ENCODE data around the gene SYNGR3.

Gene SYNGR3

GRCh38 chr16:2039274-2040031 is 49.7 kb downstream of the SYNGR3 start:
- Histone ChIP-seq H3K9ac (ENCODE audit: low read length) (no peak overlapping the region), H3K4me2 (ENCODE audit: low read length) (no peak overlapping the region), H3K9me2 (ENCODE audit: low read depth, low read length) (no peaks in the 10 kb centered on the region), H4K20me1 (ENCODE audit: insufficient read depth, low read length) (no peaks in the 10 kb centered on the region), H3K79me2 (ENCODE audit: insufficient read depth, low read length) (no peaks in the 10 kb centered on the region), H3K9me3 (ENCODE audit: low read length) (no peaks in the 10 kb centered on the region), H3K27ac (ENCODE audit: low read depth, low read length, poor library complexity, severe bottlenecking) (no peak overlapping the region), H3K27me3 (ENCODE audit: insufficient read depth, low read length) (peaks cover 12% of the 10 kb centered on the region), H3K4me1 (ENCODE audit: insufficient read depth, low read length, severe bottlenecking) (no peaks in the 10 kb centered on the region), H3K4me3 (ENCODE audit: low read depth, low read length, poor library complexity, severe bottlenecking) (no peak overlapping the region), H3F3A (ENCODE audit: insufficient read depth, low read length) (no peaks in the 10 kb centered on the region), H3K36me3 (ENCODE audit: insufficient read depth, low read length) (peaks cover 8% of the 10 kb centered on the region; the same call in 1 of the 2 replicates), H2AFZ (ENCODE audit: low read length) (no peak overlapping the region)
- TF ChIP-seq, protein P1, sequence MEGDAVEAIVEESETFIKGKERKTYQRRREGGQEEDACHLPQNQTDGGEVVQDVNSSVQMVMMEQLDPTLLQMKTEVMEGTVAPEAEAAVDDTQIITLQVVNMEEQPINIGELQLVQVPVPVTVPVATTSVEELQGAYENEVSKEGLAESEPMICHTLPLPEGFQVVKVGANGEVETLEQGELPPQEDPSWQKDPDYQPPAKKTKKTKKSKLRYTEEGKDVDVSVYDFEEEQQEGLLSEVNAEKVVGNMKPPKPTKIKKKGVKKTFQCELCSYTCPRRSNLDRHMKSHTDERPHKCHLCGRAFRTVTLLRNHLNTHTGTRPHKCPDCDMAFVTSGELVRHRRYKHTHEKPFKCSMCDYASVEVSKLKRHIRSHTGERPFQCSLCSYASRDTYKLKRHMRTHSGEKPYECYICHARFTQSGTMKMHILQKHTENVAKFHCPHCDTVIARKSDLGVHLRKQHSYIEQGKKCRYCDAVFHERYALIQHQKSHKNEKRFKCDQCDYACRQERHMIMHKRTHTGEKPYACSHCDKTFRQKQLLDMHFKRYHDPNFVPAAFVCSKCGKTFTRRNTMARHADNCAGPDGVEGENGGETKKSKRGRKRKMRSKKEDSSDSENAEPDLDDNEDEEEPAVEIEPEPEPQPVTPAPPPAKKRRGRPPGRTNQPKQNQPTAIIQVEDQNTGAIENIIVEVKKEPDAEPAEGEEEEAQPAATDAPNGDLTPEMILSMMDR (IDR thresholded peaks at IDR 0.05; ENCODE audit: low read length) = no peak
- no peak for TF ChIP-seq EZH2 (IDR thresholded peaks at IDR 0.05; ENCODE audit: borderline replicate concordance, low read length)

- Histone ChIP-seq H3K9ac (ENCODE audit: low read length) (no peak overlapping the region), H3K4me1 (ENCODE audit: insufficient read depth, low read length, severe bottlenecking) (no peaks in the 10 kb centered on the region)
Measured at GRCh38 chr16:2040041-2040786, 50.4 kb downstream of the SYNGR3 start.

GRCh38 chr16:2040787-2041522 is 51.2 kb downstream of the SYNGR3 start:
- H3K9me2 ChIP-seq (ENCODE audit: low read depth, low read length) = no peaks in the 10 kb centered on the region
- no peak overlapping the region for H3K4me2 ChIP-seq (ENCODE audit: low read length)
- H2AFZ ChIP-seq (ENCODE audit: low read length) = no peak overlapping the region
- H3K27me3 ChIP-seq (ENCODE audit: insufficient read depth, low read length) = peaks cover 12% of the 10 kb centered on the region
- H4K20me1 ChIP-seq (ENCODE audit: insufficient read depth, low read length) = no peaks in the 10 kb centered on the region
- no peak overlapping the region for H3K4me3 ChIP-seq (ENCODE audit: low read depth, low read length, poor library complexity, severe bottlenecking)
- TF ChIP-seq, protein P1 (IDR thresholded peaks at IDR 0.05; ENCODE audit: low read length) = no peak
- TF ChIP-seq EZH2 (IDR thresholded peaks at IDR 0.05; ENCODE audit: borderline replicate concordance, low read length) = no peak
- H3K9me3 ChIP-seq (ENCODE audit: low read length) = no peaks in the 10 kb centered on the region
- H3K9ac ChIP-seq (ENCODE audit: low read length) = no peak overlapping the region
- H3K79me2 ChIP-seq (ENCODE audit: insufficient read depth, low read length) = no peaks in the 10 kb centered on the region
- no peaks in the 10 kb centered on the region for H3F3A ChIP-seq (ENCODE audit: insufficient read depth, low read length)
- H3K36me3 ChIP-seq (ENCODE audit: insufficient read depth, low read length) = peaks cover 12% of the 10 kb centered on the region; the same call in 1 of the 2 replicates
- no peak overlapping the region for H3K27ac ChIP-seq (ENCODE audit: low read depth, low read length, poor library complexity, severe bottlenecking)
- peaks cover 1% of the 10 kb centered on the region for H3K4me1 ChIP-seq (ENCODE audit: insufficient read depth, low read length, severe bottlenecking)

More at GRCh38 chr16:2040041-2040786, 50.4 kb downstream of the SYNGR3 start:
- TF ChIP-seq, protein P1 (IDR thresholded peaks at IDR 0.05; ENCODE audit: low read length) = no peak
- Histone ChIP-seq H4K20me1 (ENCODE audit: insufficient read depth, low read length) (no peaks in the 10 kb centered on the region), H3K27me3 (ENCODE audit: insufficient read depth, low read length) (peaks cover 12% of the 10 kb centered on the region), H3F3A (ENCODE audit: insufficient read depth, low read length) (no peaks in the 10 kb centered on the region), H3K79me2 (ENCODE audit: insufficient read depth, low read length) (no peaks in the 10 kb centered on the region), H3K27ac (ENCODE audit: low read depth, low read length, poor library complexity, severe bottlenecking) (no peak overlapping the region), H2AFZ (ENCODE audit: low read length) (no peak overlapping the region), H3K36me3 (ENCODE audit: insufficient read depth, low read length) (peaks cover 12% of the 10 kb centered on the region; the same call in 1 of the 2 replicates), H3K4me2 (ENCODE audit: low read length) (no peak overlapping the region), H3K9me3 (ENCODE audit: low read length) (no peaks in the 10 kb centered on the region), H3K4me3 (ENCODE audit: low read depth, low read length, poor library complexity, severe bottlenecking) (no peak overlapping the region), H3K9me2 (ENCODE audit: low read depth, low read length) (no peaks in the 10 kb centered on the region)

All from OCI-LY1 (cell line).